NCI-H774 (cell line): ENCODE data around the gene AKAP13.
"Not testable (repeated sequence)": the region's sequence is repeated elsewhere in the genome, so short reads cannot be mapped to it uniquely, and the experiment has no call there.

Experiments used
- DNase-seq: peaks from one replicate; lab custom pipeline; 2025; lab: John Stamatoyannopoulos, UW

AKAP13 gene

DNA sequence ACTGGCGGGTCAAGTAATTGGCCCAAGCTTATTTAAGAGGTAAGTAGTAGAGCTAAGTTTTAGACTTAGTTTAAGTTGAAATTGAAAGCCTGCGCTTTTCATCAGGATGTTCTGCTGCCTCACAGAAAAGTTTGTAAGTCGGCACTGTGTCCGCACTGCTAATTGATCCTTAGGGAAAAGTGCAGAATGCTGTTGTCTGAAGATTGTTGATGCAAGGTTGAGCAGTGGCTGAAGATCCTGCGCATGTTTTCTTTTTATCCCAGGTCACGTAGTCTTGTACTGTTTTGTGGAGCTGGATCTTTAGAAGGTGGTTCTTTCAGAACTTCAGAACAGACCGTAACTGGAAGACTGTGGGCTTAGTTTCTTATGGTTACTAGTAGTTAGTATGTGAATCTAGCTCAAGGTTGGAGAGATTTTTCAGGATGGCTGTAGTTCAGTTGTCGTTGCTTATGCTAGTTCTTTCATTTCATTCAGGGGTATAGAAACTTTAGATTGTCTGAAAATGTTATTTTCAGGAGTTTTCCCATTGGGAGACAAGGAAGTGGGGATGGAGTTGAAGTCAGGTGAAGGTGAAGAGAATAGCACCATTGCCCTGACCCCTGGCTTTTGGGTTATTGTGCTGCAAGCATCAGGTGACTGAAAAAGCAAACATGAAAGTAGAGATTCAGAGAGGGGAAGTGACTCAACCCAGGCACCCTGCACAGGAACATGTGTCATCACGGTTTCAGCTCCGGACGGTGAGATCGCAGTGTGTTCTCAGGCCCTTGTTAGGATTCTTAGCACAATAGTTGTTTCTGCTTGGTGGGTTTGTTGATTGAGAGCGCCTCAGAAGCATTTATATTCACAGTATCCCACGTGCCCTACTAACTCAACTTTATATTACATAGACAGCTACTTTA, 32.8 kb downstream of the AKAP13 start:
- DNase-seq = peak; percentile 43

DNA sequence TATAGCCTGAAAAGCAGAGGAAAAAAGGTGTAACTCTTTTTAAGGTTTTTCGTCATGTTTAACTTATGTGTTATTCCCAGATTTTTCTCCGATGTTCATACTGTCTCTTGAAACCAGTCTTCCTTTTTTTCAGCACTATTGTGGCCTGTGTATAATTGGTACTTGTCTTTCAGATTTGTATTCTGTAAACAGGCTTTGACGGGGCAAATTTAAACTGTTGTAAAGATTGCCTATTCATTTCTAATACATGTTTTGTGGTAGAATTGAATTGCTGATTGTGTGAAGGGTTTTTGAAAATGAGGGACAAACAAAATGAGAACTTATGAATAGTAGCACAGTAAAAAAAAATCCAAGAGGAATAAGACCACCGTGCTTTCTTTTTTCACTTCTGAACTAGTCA, 33.6 kb downstream of the AKAP13 start:
- DNase-seq = no peak

DNA sequence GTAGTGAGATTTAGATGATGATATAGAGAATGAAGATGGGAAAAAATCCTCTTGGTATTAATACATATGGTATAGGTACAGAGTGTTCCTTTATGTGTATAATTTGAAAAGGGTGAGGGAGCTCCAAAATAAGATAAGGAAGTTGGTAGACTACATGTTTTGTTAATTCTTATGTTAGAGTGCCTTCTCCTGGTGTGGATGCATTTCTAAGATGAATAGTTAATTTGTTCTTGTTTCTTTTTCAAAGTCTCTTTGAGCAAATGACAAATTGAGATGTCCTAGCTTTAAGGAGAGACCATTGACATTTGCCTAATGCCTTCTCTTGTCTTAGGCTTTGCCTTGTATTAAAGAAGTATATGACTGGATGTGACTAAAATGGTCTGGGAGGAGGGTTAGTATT, 34.1 kb downstream of the AKAP13 start:
- no peak for DNase-seq

DNA sequence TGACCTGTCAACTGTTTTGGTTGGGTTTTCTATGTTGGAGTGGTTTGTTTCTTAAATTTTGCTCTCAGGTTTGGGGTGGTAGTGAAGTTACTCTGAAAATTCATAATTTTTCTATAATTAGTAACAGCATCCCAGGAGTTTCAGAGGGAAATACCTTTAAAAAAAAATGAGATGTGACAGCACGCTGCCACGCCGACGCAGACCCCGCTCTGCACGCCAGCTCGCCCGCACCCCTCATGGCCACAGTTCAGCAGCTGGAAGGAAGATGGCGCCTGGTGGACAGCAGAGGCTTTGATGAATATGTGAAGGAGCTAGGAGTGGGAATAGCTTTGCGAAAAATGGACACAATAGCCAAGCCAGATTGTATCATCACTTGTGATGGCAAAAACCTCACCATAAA, 34.6 kb downstream of the AKAP13 start:
- no peak for DNase-seq

DNA sequence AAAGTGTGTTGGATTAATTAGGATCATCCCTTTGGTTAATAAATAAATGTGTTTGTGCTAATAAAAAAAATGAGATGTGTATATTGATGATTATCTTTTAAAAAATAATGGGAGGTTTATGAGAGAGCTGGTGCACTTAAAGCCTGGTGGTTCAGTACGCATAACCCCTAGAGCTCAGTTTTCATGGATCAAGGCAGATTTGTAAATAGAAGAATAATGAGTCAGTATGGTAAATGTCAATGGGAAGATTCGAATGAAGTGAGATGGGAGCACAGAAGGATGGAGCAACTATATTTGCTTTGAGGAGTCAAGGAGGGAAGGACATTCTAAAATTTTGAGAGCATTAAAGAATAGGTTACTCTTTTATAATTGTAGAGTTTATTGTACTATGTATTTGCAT, 35.4 kb downstream of the AKAP13 start:
- no peak for DNase-seq

DNA sequence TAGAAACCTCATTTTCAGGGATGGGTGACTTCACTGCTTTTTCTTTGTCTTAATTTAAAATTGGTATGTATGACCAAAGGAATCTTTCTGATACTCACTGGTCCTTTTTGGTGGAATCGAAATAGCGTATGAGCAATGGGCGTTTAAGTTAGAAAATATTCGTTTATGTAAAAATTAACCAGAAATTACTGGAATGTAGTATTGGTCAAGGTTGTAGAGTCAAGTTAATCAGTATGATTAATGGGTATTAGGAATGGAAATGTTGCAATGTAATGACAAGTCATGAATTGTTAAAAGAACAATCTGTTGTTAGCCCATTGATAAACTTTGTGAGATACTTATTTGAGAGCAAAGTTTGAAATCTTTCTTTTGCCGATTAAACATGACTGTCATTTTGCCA, 36.9 kb downstream of the AKAP13 start:
- DNase-seq = no peak

DNA sequence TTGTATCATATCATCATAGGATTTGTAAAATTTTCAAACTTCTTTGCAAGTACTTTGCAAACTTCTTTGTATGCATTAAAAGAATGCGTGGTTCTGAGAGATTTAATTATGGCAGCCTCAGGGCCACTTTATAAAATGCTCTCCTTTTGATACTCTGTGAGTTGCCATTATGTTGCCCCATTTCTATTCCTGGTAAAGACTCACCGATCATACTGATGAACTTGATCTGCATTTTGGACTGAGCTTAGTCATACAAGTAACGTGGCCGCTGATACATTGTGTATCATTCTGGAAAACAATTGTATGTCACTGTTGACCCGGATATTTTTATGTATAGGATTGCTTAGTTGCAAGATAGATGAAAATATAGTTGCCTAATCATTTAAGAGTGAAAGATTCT, 38.8 kb downstream of the AKAP13 start:
- DNase-seq = no peak

DNA sequence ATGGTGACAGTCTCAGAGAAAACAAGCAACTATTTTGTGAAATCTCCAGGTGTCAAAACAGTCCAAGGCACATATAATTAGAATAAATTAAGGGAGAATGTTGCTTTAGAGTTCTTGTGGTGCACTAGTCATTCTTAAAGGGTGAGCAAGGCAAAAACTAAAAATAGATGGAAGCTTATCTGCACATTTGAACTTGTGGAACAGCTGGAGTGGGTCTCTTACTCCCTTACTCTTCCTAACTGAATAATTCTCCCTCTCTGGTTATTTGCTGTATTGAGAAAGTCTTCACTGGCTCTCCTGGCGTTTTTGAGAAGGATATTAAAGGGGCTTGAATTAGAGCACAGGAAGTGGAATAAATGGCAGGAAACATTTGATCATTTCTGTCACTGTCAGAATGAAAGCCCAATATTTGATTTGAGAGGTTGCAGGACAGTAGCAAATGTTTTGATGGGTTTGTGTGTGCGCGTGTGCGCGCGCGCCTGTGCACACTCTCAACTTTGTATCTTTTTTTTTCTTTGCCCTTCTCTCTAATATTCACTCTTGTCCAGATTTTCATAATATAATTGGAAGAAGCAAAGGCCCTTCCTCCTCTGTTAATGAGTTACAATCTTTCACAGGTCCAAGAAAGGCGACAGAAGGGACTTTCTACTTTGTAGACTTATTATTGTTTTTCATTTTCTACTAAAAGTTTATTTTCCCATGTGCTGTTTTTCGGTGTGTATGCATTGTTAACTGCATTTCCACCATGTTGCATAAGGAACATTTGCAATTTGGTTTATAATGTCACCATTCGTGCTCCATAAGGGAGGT, 40.9 kb downstream of the AKAP13 start:
- no peak for DNase-seq

DNA sequence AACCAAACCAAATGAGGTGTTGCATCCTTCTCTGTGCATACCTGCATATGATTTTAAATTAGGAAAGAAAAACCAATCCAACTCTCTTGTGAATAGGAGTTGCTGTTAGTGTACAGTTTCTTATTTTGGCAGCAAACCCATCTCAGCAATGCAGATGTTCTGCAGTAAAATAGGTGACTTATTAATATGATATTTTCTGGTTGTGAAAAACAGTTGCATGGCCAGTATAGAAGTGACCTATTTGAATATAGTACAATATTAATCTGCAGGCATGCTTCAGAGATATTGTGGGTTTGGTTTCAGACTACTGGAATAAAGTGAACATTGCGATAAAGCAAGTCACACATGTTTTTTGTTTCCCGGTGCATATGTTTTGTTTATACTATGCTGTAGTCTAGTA, 42.2 kb downstream of the AKAP13 start:
- DNase-seq = no peak

DNA sequence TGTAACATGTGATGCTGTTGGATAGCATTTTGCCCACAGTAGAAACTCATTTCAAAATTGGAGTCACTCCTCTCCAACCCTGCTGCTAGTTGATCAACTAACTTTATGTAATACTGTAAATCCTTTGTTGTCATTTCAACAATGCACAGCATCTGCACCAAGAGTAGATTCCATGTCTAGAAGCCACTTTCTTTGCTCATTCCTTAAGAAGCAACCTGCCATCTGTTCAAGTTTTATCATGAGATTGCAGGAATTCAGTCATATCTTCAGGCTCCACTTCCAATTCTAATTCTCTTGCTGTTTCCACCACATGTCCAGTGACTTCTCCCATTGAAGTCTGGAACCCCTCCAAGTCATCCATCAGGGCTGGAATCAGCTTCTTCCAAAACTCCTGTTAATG, 42.9 kb downstream of the AKAP13 start:
- no peak for DNase-seq

DNA sequence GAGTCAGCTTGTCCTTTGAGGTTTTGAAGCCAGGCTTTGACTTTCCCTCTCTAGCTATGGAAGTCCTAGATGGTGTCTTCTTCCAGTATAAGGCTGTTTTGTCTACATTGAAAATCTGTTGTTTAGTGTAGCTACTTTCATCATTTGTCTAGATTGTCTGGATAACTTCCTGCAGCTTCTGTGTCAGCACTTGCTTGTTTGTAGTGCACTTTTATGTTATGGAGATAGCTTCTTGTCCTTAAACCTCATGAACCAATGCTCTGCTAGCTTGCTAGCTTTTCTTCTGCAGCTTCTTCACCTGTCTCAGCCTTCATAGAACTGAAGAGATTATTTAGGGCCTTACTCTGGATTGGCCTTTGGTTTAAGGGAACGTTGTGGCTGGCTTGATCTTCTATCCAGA, 43.8 kb downstream of the AKAP13 start:
- DNase-seq = no peak

DNA sequence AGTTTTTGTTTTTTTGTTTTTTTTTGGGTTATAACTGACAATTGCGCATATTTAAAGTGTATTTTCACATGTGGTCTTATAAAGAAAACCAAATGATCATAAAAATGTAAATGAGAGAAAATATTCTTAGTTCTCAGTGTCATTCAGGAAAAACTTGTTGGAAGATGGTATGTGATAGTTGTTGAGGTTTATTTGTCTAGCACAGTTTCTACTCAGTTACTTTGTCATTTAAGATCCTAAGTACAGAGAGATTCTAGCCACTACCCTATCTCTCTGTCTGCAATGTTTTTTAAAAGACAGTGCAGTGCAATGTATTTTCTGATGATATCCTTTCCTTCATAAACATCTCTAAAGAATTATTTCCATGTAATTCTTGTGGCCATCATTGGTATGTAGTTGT, 46.1 kb downstream of the AKAP13 start:
- no peak for DNase-seq

DNA sequence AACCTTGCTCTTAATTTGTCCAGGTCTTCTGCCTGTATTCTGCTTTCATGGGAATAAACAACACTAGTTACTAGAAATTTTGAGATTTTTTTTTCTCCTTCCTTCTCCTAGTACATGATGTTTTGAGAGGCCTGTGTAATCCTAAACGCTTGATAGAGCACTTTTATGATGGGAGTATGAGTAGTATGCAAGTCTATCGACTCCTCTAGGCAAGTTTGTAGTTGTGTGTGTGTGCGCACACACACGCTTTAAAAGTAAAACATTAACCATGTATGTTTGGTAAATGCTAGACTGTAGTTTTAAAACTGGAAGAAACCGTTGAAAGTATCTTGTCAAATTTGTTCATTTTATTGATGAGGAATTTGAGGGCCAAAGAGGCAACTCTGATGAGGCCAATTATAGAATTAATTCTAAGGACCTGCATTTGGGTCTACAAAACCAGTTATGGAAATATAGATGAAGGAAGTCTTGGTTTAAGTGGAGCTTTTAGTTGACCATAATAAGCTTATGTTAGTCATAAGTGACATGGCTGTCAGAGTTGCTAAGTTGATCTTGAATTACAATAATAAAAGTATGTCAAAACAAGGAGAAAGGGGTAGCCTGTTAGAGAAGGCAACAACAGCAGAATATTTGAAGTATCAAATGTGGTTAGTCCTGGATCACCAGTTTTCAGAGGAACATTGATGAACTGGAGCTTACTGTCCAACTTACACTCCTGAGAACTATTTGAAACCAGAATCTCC, 47.1 kb downstream of the AKAP13 start:
- no peak for DNase-seq

DNA sequence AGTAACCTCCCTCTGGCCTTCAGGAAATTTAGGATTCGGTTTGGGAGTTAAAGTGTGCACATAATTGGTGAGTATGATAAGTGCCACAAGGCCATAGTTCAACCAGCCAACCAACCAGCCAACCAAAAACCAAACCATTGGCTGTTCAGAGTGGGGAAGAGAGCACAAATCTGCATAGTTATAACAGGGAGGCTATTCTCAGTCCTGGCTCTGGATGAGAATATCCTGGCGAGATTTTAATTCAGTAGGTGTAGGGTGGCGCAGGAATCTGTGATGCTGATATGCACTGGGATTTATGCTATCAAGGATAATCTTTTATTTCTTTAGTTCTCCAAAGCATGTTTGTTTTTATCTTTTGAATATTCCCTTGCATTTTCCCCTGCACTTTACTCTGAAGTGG, 49.1 kb downstream of the AKAP13 start:
- DNase-seq = no peak

DNA sequence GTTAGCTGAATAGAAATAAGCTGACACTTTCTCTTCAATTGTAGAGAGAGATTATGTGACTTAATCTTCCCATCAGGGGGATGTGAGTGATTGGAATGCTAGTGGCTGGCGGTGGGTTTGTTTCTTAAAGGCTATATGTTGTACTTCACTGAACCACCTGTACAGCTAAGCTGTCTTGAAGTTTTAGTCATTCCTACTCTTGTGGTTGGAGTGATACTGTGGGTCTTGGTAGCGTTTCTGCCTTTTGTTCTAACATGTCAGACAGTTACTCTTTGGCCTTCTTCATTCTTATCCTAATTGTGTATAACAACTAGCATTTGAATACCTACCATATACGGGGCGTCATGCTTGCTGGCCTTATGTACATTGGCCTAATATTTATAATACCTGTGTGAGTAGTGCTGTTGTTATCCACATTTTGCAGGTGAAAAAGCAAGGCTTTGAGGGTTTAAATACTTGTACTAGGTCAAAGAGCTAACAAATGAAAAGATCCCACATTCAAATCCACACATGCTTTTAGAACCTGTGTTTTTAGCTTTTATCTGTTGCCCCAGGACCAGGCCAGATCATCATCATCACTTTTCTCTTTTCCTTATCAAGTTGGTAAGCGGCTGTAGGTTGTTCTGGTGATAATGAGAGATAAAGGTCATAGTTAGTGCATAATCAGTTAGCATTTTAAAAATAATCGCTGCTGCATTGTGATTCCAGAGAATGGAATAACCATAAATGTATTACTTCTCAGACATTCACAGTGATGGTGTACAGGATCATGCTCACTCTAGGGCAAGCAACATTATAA, 50.2 kb downstream of the AKAP13 start:
- DNase-seq = no peak

DNA sequence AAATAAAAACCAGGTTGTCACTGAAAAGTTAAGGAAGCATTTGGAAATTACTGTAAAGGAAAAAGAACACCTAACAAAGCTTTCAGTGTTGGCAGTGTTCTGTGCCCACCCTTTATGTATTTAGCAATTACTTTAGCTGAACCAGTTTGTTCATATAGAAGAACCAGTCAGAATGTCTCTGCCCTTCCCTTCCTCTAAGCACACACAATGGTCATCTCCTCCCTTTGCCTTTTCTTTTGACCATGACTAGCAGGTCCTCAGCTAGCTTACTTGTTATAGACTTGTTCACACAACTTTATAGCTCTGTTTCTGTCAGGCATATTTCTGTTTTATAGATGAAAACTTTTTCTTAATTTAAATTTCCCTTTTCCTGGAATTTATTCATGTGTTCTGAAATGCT, 59.6 kb downstream of the AKAP13 start:
- DNase-seq = no peak

DNA sequence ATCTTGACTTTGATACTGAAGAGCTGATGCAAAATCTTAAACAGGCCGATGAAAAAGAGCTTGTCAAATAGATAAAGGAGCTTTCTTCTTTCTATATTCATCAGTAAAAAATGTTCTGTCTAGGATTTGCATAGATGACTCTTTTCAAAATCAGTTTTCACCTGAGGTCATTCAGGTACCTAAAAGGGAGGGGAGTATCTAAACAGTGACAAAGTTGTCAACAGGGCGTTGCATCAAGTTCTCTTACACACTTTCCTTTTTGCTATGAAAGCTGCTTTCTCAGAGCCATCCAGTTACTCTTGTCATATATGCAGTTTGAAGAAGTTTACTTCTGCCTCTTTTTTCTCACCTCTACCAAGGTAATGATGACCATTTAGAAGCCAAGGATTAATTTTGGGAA, 60.0 kb downstream of the AKAP13 start:
- no peak for DNase-seq

DNA sequence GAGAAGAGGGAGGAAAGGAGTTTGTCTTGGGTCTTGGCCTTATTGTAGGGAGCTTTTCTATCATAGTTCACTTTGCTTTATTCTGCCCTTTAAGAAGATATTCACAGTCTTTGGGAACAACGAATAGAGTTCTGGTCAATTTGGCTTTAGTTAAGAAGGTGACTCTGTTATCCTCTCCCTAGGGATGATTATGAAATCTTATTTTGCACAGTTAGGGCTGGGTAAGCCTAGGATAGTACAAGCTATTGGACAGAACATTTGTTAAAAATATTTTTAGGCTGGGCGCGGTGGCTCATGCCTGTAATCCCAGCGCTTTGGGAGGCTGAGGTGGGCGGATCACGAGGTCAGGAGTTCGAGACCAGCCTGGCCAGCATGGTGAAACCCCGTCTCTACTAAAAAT, 61.5 kb downstream of the AKAP13 start:
- DNase-seq = not testable (repeated sequence)

DNA sequence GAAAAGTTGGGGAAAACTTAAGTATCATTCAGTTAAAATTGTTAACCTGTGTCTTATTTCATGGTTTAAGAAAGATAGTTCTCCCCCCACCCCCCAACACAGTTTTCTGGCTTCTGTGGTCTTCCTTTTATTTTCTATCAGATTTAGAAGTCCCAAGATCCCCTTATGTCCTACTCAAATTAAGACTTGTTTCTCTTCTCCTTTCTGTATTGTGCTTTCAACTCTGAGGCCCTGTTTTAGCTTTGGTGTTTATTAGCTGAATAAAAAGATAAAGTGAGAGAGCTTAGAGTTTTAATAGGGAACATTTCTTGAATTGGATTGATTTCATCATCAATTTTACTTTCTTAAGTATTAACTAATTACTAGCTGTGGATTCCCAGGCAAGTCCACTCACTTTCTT, 62.6 kb downstream of the AKAP13 start:
- no peak for DNase-seq

DNA sequence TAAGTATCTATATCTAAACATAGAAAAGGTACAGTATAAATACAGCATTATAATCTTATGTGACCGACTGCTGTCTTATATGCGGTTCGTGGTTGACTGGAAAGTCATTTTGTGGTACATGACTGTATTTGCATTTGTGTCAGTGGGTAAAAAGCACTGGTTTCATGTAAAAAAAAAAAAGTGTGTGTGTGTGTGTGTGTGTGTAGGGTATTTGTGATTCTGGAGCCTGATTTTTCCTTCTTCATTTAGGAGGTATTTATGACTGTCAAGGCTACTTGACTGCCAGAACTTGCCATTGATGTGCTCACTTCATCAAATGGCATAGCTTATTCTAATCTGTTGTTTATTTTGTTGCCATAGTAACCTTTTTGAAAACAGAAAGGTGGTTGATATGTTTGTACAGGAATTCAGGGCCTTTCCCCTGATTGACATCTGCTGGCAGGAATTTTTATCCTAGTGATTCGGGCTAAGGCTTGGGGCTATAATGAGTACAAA, 63.2 kb downstream of the AKAP13 start:
- peak; percentile 82 for DNase-seq

DNA sequence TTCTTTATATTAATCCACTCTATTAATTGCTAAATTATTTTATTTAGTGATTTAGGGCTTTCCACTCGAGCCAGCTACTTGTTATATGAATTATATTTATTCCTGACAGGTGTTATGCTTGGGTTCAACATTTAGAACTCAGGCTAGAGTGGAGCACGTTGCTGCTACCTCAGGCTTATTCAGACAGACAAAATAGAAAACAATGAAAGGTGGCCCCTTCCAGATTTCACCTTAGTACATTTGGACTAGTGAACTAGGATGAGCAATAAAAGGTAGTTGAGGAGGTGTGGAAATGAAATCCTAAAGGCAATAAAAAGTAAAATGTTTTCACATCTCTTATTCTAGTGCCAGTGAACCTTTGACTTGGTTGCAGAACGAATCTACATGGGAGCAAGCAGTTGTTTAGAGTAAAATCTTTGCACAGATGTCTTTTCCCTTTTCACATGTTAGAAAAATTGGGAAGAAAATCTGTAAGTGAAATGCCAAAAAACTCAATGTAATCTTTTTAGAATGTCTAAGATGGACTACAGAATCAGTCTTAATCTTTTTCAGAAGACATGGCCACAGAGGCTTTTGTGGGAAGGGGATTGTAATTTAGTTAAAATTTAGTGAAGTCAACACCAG, 63.8 kb downstream of the AKAP13 start:
- DNase-seq = no peak
